ENCODE measurements around the gene SPATA21.

The SPATA21 gene

GRCh38 chr1:16418823-16419425 is 18.3 kb downstream of the SPATA21 start:
- DNase-seq = no peak

GRCh38 chr1:16413191-16413590 is 24.0 kb downstream of the SPATA21 start:
- no peak for DNase-seq

GRCh38 chr1:16410803-16411202 is 26.4 kb downstream of the SPATA21 start:
- no peak for DNase-seq

GRCh38 chr1:16409536-16410152 is 27.6 kb downstream of the SPATA21 start:
- DNase-seq = no peak

- DNase-seq = no peak
Observed at GRCh38 chr1:16406868-16407267, 30.4 kb downstream of the SPATA21 start.

GRCh38 chr1:16405441-16405840 is 31.8 kb downstream of the SPATA21 start:
- DNase-seq = no peak

- DNase-seq = no peak
Observed at GRCh38 chr1:16402742-16403141, 34.5 kb downstream of the SPATA21 start.

GRCh38 chr1:16398371-16398953 is 38.8 kb downstream of the SPATA21 start:
- DNase-seq = peak; percentile 95

- no peak for DNase-seq
Observed at GRCh38 chr1:16397120-16397519, 40.1 kb downstream of the SPATA21 start.

GRCh38 chr1:16396591-16396990 is 40.6 kb downstream of the SPATA21 start:
- no peak for DNase-seq

GRCh38 chr1:16394977-16395376 is 42.2 kb downstream of the SPATA21 start:
- DNase-seq = no peak

- DNase-seq = no peak
Observed at GRCh38 chr1:16393570-16394521, 43.4 kb downstream of the SPATA21 start.

GRCh38 chr1:16392740-16393569 is 44.3 kb downstream of the SPATA21 start:
- DNase-seq = no peak

- no peak for DNase-seq
Observed at GRCh38 chr1:16391411-16391810, 45.8 kb downstream of the SPATA21 start.

- DNase-seq = no peak
Observed at GRCh38 chr1:16387201-16388188, 49.7 kb downstream of the SPATA21 start.

- DNase-seq = no peak
Observed at GRCh38 chr1:16386454-16387113, 50.6 kb downstream of the SPATA21 start.

GRCh38 chr1:16385659-16386453 is 51.4 kb downstream of the SPATA21 start:
- no peak for DNase-seq

- no peak for DNase-seq
Observed at GRCh38 chr1:16383888-16384287, 53.3 kb downstream of the SPATA21 start.

- no peak for DNase-seq
Observed at GRCh38 chr1:16380868-16381267, 56.4 kb downstream of the SPATA21 start.

- DNase-seq = no peak
Observed at GRCh38 chr1:16378443-16378842, 58.8 kb downstream of the SPATA21 start.

Measured in NCI-H2171 treated with DMSO at 0.1 percent for 48 hours (cell line).